Neural cell (in vitro differentiated cells): Measurements from ENCODE around the gene TSKU. TPM values are rescaled to one million over a fixed set of nuclear protein-coding genes. Genes with fewer than 3 reads are reported as not detected.

ENCODE experiments used
- H2AFZ ChIP-seq: fragments of 200-600, 300-800 bp; sonication (generic), shearing (Covaris generic); 2 replicates; pipeline ENCODE4 v1.6.0; 2014; ENCODE audit warnings: low read depth, mild to moderate bottlenecking, antibody characterized with exemption, low read length, moderate library complexity
- H3F3A ChIP-seq: fragments of 200-600 bp; shearing (Covaris generic); 2 replicates; pipeline ENCODE4 v1.6.1; 2016; ENCODE audit warnings: mild to moderate bottlenecking, moderate library complexity, mixed read lengths, antibody characterized with exemption, low read length; ENCODE audit not compliant: insufficient read depth, poor library complexity, severe bottlenecking
- H3K27ac ChIP-seq: fragments of 200-600, 300-800 bp; sonication (generic), shearing (Covaris generic); 2 replicates; pipeline ENCODE4 v1.5.1; 2014; ENCODE audit warnings: mild to moderate bottlenecking, low read length, moderate library complexity
- H3K27me3 ChIP-seq: fragments of 300-800, 200-600 bp; sonication (generic), shearing (Covaris generic); 2 replicates; pipeline ENCODE4 v1.6.0; 2014; ENCODE audit warnings: mild to moderate bottlenecking, low read depth, low read length, moderate library complexity; ENCODE audit not compliant: insufficient read depth
- H3K36me3 ChIP-seq: fragments of 300-800, 200-600 bp; sonication (generic), shearing (Covaris generic); 2 replicates; pipeline ENCODE4 v1.5.1; 2014; ENCODE audit warnings: mild to moderate bottlenecking, antibody characterized with exemption, low read length, moderate library complexity; ENCODE audit not compliant: insufficient read depth
- H3K4me2 ChIP-seq: fragments of 300-800, 200-600 bp; sonication (generic), shearing (Covaris generic); 2 replicates; pipeline ENCODE4 v1.6.0; 2014; ENCODE audit warnings: mild to moderate bottlenecking, low read length
- H3K4me3 ChIP-seq: fragments of 300-800, 200-600 bp; sonication (generic), shearing (Covaris generic); 2 replicates; pipeline ENCODE4 v1.5.1; 2014; ENCODE audit warnings: mild to moderate bottlenecking, low read length, moderate library complexity
- H3K79me2 ChIP-seq: fragments of 200-600 bp; shearing (Covaris generic); replicated peaks from 2 replicates; pipeline ENCODE4 v1.6.0; 2014; ENCODE audit warnings: mild to moderate bottlenecking, low read length, moderate library complexity; ENCODE audit not compliant: insufficient read depth
- H3K9ac ChIP-seq: fragments of 300-800, 200-600 bp; sonication (generic), shearing (Covaris generic); 2 replicates; pipeline ENCODE4 v1.6.1; 2016; ENCODE audit warnings: mild to moderate bottlenecking, low read length, mixed read lengths
- H3K9me2 ChIP-seq: fragments of 200-600 bp; shearing (Covaris generic); 2 replicates; pipeline ENCODE4 v1.6.1; 2016; ENCODE audit warnings: mild to moderate bottlenecking, low read length, mixed read lengths; ENCODE audit not compliant: insufficient read depth
- H3K9me3 ChIP-seq: fragments of 200-600, 300-800 bp; sonication (generic), shearing (Covaris generic); 2 replicates; pipeline ENCODE4 v1.6.1; 2016; ENCODE audit warnings: mild to moderate bottlenecking, mixed run types, low read length, moderate library complexity, mixed read lengths
- H4K20me1 ChIP-seq: fragments of 200-600 bp; shearing (Covaris generic); 2 replicates; pipeline ENCODE4 v1.6.1; 2016; ENCODE audit warnings: mild to moderate bottlenecking, mixed run types; ENCODE audit not compliant: insufficient read depth
- EP300 ChIP-seq: fragments of 450-650 bp; conservative IDR thresholded peaks from 2 replicates; pipeline ENCODE4 v1.6.1; 2014; ENCODE audit warnings: antibody characterized with exemption, mild to moderate bottlenecking, moderate library complexity; ENCODE audit not compliant: poor library complexity, severe bottlenecking
- EZH2 ChIP-seq: fragments of 200-600, 300-800 bp; shearing (Covaris generic), sonication (generic); IDR thresholded peaks from 2 replicates; pipeline ENCODE4 v1.6.1; 2014; ENCODE audit warnings: antibody characterized with exemption, low read length, borderline replicate concordance, mild to moderate bottlenecking; ENCODE audit not compliant: insufficient read depth, poor library complexity, severe bottlenecking
- MXI1 ChIP-seq: fragments of 450-650 bp; conservative IDR thresholded peaks from 2 replicates; pipeline ENCODE4 v1.6.1; 2014; ENCODE audit warnings: antibody characterized with exemption, mild to moderate bottlenecking; ENCODE audit not compliant: poor library complexity, severe bottlenecking
- POLR2AphosphoS5 ChIP-seq: IDR thresholded peaks from 2 replicates; pipeline ENCODE4 v1.6.1; 2012
- RAD21 ChIP-seq: fragments of 450-650 bp; conservative IDR thresholded peaks from 2 replicates; pipeline ENCODE4 v1.6.1; 2014; ENCODE audit warnings: antibody characterized with exemption, mild to moderate bottlenecking, moderate library complexity
- SMC3 ChIP-seq: fragments of 450-650 bp; conservative IDR thresholded peaks from 2 replicates; pipeline ENCODE4 v1.6.1; 2014; ENCODE audit warnings: antibody characterized with exemption, mild to moderate bottlenecking, moderate library complexity; ENCODE audit not compliant: poor library complexity
- TAF1 ChIP-seq: IDR thresholded peaks from 2 replicates; pipeline ENCODE4 v1.6.1; 2012; ENCODE audit warnings: low read depth
- polyA plus RNA-seq: library from polyadenylated mRNA; depleted of rRNA; stranded (reverse); fragments of >200 nt; gene quantifications from 2 replicates; pipeline ENCODE4 v1.2.3, GENCODE V29; 2014
- TF ChIP-seq, protein P1 (sequence below): IDR thresholded peaks from 2 replicates; pipeline ENCODE4 v1.6.1; 2012; ENCODE audit warnings: borderline replicate concordance
- TF ChIP-seq, protein P2 (sequence below): fragments of 450-650 bp; IDR thresholded peaks from 2 replicates; pipeline ENCODE4 v1.5.1; 2014; ENCODE audit warnings: antibody characterized with exemption, mild to moderate bottlenecking, moderate library complexity; ENCODE audit not compliant: poor library complexity, severe bottlenecking

The TSKU gene
- polyA plus RNA-seq, 1 donor from 2014 or later, result 3.5 TPM

DNA sequence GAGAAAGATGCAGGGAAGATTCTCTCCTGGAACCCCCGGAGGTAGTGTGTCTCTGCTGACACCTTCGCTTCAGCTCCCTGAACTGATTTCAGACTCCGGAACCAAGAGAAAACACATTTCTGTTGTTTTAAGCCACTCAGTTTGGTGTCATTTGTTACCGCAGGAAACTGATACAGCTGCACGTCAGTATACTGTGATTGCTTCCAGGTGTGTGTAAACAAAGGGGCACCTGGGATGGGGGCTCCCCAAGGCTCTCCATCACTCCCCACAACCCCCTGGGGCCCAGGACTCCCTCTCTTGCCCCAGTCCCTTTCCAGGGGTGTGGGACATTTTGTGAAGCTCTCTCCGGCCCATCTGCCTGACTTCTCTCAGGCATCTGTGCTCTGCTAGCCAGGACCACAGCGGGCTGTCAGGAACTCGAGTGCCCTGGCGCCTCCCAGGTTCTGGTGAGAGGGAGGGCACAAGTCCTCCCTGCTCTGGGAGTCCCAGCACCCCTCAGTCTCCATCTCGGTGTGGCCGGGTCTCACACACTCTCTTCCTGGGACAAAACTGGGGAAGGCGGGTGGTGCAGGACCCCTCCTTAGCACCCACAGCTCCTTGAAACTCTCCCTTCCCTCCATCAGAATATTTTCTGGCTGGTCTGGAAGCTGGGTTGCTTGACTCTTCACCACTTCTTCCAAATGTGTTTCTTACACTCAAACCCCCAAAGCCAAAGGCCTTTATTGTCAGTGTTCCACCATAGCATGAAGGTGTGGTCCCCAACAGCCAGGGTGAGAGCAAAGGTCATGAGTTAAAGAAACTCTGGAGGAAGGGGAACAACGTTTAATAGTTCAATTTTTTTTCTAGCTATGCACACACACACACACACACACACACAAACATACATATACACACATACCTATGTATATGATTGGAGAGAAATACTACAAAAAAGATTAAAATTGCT, 35.0 kb upstream of the TSKU start:
- Histone ChIP-seq H3F3A (no peaks in the 10 kb centered on the region), H3K79me2 (no peaks in the 10 kb centered on the region), H3K27ac (no peak overlapping the region), H3K9me3 (no peaks in the 10 kb centered on the region), H2AFZ (no peak overlapping the region), H3K36me3 (no peaks in the 10 kb centered on the region), H3K9ac (no peak overlapping the region), H3K9me2 (no peaks in the 10 kb centered on the region), H3K4me3 (no peak overlapping the region), H4K20me1 (no peaks in the 10 kb centered on the region), H3K27me3 (no peaks in the 10 kb centered on the region), H3K4me2 (no peak overlapping the region)
- TF ChIP-seq, protein P1, sequence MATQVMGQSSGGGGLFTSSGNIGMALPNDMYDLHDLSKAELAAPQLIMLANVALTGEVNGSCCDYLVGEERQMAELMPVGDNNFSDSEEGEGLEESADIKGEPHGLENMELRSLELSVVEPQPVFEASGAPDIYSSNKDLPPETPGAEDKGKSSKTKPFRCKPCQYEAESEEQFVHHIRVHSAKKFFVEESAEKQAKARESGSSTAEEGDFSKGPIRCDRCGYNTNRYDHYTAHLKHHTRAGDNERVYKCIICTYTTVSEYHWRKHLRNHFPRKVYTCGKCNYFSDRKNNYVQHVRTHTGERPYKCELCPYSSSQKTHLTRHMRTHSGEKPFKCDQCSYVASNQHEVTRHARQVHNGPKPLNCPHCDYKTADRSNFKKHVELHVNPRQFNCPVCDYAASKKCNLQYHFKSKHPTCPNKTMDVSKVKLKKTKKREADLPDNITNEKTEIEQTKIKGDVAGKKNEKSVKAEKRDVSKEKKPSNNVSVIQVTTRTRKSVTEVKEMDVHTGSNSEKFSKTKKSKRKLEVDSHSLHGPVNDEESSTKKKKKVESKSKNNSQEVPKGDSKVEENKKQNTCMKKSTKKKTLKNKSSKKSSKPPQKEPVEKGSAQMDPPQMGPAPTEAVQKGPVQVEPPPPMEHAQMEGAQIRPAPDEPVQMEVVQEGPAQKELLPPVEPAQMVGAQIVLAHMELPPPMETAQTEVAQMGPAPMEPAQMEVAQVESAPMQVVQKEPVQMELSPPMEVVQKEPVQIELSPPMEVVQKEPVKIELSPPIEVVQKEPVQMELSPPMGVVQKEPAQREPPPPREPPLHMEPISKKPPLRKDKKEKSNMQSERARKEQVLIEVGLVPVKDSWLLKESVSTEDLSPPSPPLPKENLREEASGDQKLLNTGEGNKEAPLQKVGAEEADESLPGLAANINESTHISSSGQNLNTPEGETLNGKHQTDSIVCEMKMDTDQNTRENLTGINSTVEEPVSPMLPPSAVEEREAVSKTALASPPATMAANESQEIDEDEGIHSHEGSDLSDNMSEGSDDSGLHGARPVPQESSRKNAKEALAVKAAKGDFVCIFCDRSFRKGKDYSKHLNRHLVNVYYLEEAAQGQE, result no peak
- TF ChIP-seq, protein P2, sequence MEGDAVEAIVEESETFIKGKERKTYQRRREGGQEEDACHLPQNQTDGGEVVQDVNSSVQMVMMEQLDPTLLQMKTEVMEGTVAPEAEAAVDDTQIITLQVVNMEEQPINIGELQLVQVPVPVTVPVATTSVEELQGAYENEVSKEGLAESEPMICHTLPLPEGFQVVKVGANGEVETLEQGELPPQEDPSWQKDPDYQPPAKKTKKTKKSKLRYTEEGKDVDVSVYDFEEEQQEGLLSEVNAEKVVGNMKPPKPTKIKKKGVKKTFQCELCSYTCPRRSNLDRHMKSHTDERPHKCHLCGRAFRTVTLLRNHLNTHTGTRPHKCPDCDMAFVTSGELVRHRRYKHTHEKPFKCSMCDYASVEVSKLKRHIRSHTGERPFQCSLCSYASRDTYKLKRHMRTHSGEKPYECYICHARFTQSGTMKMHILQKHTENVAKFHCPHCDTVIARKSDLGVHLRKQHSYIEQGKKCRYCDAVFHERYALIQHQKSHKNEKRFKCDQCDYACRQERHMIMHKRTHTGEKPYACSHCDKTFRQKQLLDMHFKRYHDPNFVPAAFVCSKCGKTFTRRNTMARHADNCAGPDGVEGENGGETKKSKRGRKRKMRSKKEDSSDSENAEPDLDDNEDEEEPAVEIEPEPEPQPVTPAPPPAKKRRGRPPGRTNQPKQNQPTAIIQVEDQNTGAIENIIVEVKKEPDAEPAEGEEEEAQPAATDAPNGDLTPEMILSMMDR, result no peak
- TF ChIP-seq EZH2, result no peak
- TF ChIP-seq EP300, result no peak
- TF ChIP-seq RAD21, result no peak
- no peak for TF ChIP-seq MXI1

DNA sequence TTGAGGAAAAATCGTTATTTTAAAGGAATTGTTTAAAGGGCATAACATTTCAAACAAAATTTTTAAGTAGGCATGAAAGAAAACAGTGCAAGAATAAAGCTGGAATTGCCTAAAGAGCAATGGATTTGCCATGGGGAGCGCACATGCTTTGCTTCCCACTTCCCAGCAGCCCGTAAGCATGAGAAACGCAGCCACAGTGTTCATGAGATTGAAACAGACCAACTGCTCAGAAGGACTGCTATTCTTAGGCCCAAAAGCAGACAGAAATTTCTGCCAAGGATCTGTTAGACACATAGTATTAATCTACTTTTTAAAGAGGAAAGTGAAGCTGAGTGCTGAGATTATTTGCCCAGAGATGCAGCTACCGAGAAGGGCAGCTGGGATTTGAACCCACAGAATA, 34.2 kb upstream of the TSKU start:
- TF ChIP-seq EZH2 (no peak), TAF1 (no peak), RAD21 (no peak), EP300 (no peak), SMC3 (no peak), MXI1 (no peak), POLR2AphosphoS5 (no peak)
- TF ChIP-seq, protein P1, result no peak
- TF ChIP-seq, protein P2, result no peak
- H3K27ac ChIP-seq, result no peak overlapping the region

More for the DNA sequence above, 34.2 kb upstream of the TSKU start:
- H3K4me3 ChIP-seq, result no peak overlapping the region
- no peak overlapping the region for H2AFZ ChIP-seq
- no peaks in the 10 kb centered on the region for H3K9me2 ChIP-seq
- no peak overlapping the region for H3K9ac ChIP-seq
- no peaks in the 10 kb centered on the region for H3K79me2 ChIP-seq
- no peaks in the 10 kb centered on the region for H3F3A ChIP-seq
- H4K20me1 ChIP-seq, result no peaks in the 10 kb centered on the region
- no peaks in the 10 kb centered on the region for H3K9me3 ChIP-seq
- no peak overlapping the region for H3K4me2 ChIP-seq
- H3K27me3 ChIP-seq, result no peaks in the 10 kb centered on the region
- H3K36me3 ChIP-seq, result no peaks in the 10 kb centered on the region
